Measurements from ENCODE around the gene TOMT.
"Not testable (repeated sequence)": the region's sequence is repeated elsewhere in the genome, so short reads cannot be mapped to it uniquely, and the experiment has no call there.

The TOMT gene

GRCh38 chr11:72129381-72129780, 23.7 kb downstream of the TOMT start:
- no peak for DNase-seq

- no peak for DNase-seq
Observed at GRCh38 chr11:72132646-72133045, 26.9 kb downstream of the TOMT start.

DNA sequence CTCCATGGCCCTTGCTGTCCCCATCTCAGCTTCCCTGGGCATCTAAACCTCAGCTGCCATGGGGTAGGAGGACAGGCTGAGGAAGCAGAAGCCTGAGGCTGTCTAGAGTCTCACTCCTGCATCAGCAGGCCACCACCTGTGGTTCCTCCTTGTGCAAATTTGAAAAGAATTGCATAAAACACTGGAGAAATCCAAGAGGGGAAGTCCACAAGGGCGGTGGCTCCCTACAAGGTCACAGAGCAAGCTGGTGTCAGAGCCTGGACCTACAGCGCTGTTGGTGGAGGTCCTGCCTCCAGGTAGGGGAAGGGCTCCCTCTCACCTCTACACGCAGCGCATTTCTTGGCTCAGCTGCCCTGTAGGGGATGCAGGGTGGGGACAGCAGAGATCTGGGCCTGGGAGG, 29.7 kb downstream of the TOMT start, which contains the start of gene FOLR3:
FOLR3 (plus strand) TSS at position 253 of the 400 bp plus-strand sequence. CDS start 228 bp downstream, outside the sequence.
- not testable (repeated sequence) for DNase-seq

GRCh38 chr11:72135891-72136683, 30.4 kb downstream of the TOMT start:
- no peak for DNase-seq

DNA sequence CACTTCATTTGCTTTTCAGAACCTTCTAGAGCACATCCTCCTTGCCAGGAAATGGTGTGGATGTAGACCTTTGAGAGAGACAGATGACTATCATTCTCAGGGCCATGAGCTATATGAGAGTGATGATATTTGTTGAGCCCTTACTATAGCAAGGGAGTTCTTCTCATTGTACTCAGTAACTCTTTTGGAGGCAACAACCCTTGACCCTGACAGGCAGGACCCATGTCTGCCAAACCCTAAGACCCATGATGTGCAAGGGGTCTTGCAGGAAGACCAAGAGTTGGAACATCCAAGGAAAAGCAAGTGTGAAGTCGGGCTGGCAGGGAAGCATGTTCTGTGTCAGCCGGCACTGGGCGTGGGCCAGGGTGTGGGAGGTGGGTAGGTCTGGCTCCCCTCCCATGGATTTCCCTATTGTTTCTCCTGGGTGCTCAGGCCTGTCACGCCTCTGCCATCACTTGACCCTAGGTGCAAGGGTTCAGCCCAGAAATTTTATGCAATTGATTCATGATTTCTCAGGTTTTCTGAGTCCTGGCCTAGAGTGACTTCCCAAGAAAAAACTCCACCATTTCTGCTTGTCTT, 31.0 kb downstream of the TOMT start:
- no peak for DNase-seq

GRCh38 chr11:72138821-72139390, 33.2 kb downstream of the TOMT start:
- DNase-seq, result no peak

DNA sequence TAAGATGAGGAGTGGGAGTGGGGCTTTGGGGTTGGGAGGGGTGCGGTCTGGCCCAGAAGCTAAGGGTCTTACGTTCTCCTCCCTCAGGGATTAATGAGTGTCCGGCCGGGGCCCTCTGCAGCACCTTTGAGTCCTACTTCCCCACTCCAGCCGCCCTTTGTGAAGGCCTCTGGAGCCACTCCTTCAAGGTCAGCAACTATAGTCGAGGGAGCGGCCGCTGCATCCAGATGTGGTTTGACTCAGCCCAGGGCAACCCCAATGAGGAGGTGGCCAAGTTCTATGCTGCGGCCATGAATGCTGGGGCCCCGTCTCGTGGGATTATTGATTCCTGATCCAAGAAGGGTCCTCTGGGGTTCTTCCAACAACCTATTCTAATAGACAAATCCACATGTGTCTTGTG, 33.8 kb downstream of the TOMT start:
- no peak for DNase-seq

GRCh38 chr11:72140661-72141060, 34.9 kb downstream of the TOMT start:
- DNase-seq, result no peak

DNA sequence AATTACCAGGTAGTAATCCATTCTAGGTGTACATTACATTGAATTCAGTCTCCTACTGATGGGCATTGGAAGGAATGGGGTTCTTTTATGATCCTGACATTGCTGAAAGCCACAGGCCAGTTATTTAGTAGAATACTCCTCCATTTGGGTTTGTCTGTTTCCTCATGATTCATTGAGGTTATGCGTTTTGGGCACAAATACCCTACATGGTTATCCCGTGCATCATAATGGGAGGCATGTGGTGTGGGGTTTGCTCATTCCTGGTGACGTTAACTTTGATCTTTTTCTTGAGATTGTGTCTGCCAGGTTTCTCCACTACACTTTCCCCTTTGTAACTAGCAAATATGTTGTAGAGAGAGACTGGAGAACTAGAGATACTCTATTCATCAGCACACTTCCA, 35.3 kb downstream of the TOMT start:
- no peak for DNase-seq

DNA sequence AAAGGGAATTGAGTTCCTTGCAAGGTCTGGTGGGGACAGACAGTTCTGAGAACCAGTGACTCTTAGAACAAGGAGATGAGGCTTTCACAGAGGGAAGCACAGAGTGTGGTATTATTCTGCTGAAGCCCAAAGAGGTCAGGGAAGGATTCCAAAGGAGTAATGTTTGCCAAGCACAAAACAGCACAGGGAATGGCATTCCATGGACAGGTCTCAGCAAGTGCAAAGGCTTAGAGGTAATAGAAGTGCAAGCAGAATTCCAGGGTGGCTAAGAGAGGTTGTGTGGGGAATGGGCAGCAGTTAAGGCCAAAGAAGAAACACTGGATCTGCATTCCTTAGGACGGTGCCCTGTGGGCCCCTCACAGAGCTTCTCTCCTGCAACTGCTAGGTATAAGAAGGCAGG, 36.4 kb downstream of the TOMT start:
- DNase-seq, result not testable (repeated sequence)

DNA sequence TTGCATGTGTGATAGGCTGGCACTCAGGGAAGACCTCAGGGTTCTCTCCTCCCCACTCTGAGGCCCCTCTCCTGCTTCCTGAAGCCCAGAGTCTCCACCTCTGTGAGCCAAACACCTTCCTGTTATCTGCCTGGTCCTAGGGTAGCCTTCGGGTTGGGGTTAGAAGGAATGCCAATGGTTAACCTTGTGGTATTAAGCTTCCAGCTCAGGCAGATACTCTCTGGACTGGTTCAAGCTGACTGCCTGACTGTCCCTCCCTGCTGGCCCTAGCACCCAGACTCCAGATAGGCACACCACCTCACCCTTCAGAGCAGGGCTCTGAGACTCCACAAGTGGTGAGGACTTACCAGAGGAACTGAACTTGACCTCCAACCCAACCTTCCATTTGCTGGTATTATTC, 36.8 kb downstream of the TOMT start:
- DNase-seq, result not testable (repeated sequence)

DNA sequence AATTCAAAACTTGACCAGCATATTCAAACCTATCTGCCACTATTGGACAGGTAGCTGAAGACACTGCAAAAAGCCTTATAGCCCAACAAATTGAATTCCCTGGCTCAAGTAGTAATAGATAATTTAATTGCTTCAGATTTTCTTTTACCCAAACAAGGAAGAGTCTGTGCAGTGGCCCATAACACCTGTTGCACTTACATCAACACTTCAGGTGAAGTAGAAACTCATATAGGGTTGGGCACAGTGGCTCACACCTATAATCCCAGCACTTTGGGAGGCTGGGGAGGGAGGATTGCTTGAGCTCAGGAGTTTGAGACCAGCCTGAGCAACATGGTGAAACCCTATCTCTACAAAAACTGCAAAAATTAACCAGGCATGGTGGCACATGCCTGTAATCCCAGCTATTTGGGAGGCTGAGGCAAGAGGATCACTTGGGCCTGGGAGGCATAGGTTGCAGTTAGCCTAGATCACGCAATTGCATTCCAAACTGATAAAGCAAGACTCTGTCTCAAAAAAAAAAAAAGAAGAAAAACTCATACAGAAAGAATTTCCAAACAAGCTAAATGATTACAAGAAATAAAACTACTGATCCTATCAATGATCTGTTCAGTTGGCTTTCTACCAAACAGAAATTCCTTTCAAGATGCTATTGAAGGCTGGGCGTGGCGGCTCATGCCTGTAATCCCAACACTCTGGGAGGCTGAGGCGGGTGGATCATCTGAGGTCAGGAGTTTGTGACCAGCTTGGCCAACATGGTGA, 39.3 kb downstream of the TOMT start:
- DNase-seq, result no peak

DNA sequence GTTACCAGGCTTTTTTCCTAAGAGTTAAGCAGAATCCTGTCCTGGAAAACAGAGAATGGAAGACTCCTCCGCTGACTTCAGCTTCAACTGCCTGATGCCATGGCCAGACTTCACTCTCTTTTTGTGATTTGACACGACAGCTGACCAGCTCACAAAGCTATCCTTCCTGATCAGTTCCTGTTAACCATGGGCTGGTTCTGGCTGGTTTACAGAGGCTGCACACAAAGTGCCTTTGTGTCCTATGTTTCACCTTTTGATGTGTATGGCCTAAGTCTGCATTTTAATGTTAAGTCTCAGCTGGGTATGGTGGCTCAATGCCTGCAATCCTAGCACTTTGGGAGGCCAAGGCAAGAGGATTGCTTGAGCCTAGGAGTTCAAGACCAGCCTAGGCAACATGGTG, 40.9 kb downstream of the TOMT start:
- DNase-seq, result no peak

GRCh38 chr11:72150882-72151281, 45.2 kb downstream of the TOMT start:
- no peak for DNase-seq

GRCh38 chr11:72153874-72154273, 48.1 kb downstream of the TOMT start:
- DNase-seq, result not testable (repeated sequence)

GRCh38 chr11:72154816-72155215, 49.1 kb downstream of the TOMT start:
- DNase-seq, result no peak

GRCh38 chr11:72155751-72156150, 50.0 kb downstream of the TOMT start:
- DNase-seq, result no peak

DNA sequence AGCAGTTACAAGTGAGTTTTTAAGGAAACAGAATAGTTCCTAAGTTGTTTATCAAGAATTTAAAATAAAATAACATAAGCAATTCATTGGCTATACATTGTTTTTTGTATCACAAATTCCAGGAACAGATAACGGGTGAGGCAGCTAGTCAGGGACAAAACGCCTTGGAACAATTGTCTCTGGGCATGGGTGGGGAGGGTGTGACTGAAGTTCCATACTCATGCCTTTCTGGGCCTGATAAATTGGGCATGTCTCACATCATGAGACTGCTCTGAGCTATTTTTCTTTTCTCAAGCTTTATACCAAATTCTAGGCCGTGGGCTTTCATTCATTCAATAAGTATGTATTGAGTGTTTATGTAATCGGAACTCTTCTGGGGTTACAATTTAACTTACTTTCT, 51.4 kb downstream of the TOMT start:
- no peak for DNase-seq

Measured in activated CD4-positive, CD25-positive, alpha-beta regulatory T cell treated with anti-CD3 and anti-CD28 coated beads, Interleukin-2, amount 50 U/mL, for 72 hours (primary cell).